GM21723 (cell line): Measurements from ENCODE around the gene PHF21A.
"Not testable (repeated sequence)": the region's sequence is repeated elsewhere in the genome, so short reads cannot be mapped to it uniquely, and the experiment has no call there.

Source experiments
- ATAC-seq: cut with Tn5 transposase; IDR thresholded peaks from one replicate; pipeline ENCODE4 v1.9.1; 2021; ENCODE audit warnings: mild to moderate bottlenecking, moderate library complexity; ENCODE audit not compliant: unreplicated experiment

PHF21A gene

GRCh38 chr11:45906965-45907611 lies 214.2 kb downstream of the PHF21A start, which contains the start of gene FREY1:
FREY1 (minus strand) TSS chr11:45907271; CDS start chr11:45907245, 26 bp downstream.
- no peak for ATAC-seq

DNA sequence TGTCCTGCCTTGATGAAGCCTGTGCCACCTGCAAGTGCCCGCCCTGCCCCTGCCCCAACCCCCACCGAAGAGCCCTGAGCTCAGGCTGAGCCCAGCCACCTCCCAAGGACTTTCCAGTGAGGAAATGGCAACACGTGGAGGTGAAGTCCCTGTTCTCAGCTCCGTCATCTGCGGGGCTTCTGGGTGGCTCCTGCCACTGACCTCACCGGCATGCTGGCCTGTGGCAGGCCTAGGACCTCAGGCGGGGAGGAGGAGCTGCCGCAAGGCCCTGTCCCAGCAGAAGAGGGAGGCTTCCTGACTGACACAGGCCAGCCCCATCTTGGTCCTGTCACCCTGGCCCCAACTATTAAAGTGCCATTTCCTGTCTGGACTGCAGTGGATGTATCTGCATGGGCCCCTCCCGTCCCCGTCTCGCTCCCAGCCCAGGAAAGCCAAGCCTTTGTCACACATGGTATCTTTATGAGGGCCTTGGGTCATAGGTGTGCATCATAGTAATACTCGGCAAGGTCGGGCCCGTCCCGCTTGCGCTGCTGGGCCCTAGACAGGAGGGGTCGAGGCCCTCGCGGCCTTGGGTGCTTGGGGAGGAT lies 215.1 kb downstream of the PHF21A start:
- ATAC-seq, result no peak

GRCh38 chr11:45905576-45905975 lies 215.7 kb downstream of the PHF21A start:
- ATAC-seq, result not testable (repeated sequence)

DNA sequence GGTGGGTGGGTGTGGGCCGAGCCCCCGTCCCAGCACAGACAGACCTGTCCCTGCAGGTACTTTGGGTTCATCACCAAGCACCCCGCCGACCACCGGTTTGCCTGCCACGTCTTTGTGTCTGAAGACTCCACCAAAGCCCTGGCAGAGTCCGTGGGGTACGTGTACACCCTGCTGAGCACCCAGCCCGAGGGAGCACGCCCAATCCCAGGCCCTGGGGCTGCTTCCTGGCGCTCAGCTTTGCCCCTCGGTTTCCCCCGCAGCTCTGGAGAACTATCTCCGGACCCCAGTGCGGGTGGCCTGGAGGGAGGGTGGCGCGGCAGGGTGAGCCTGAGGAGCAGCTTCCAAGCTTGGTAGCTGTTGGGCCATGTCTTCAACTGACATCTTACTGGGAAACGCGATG lies 216.2 kb downstream of the PHF21A start:
- no peak for ATAC-seq

- no peak for ATAC-seq
Measured at GRCh38 chr11:45904309-45904915, 216.8 kb downstream of the PHF21A start.

GRCh38 chr11:45902452-45903380 lies 218.5 kb downstream of the PHF21A start:
- ATAC-seq, result no peak

GRCh38 chr11:45901626-45902025 lies 219.6 kb downstream of the PHF21A start:
- ATAC-seq, result no peak

GRCh38 chr11:45900916-45901617 lies 220.2 kb downstream of the PHF21A start:
- no peak for ATAC-seq

DNA sequence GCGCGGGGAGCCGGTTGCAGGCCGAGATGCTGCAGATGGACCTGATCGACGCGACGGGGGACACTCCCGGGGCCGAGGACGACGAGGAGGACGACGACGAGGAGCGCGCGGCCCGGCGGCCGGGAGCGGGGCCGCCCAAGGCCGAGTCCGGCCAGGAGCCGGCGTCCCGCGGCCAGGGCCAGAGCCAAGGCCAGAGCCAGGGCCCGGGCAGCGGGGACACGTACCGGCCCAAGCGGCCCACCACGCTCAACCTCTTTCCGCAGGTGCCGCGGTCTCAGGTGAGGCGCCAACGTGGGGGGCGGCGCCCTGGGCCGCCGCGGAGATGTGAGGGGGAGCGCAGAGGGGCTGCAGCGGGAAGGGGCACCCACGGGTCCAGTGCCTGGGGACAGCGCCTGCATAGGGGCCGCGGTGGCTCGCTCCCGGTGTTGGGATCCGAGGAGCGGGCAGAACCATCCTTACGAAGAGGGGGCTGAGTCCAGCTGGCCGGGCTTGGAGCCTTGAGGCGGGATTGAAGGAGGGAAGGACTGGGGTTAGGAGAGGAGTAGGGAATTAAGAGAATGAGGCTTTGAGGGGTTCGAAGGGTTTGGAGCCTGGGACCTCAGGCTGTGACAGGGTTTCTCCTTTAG lies 221.0 kb downstream of the PHF21A start:
- ATAC-seq, result not testable (repeated sequence)

- peak; percentile 75 for ATAC-seq
Measured at GRCh38 chr11:45899448-45900174, 221.6 kb downstream of the PHF21A start.

- no peak for ATAC-seq
Measured at GRCh38 chr11:45899086-45899447, 222.2 kb downstream of the PHF21A start.

DNA sequence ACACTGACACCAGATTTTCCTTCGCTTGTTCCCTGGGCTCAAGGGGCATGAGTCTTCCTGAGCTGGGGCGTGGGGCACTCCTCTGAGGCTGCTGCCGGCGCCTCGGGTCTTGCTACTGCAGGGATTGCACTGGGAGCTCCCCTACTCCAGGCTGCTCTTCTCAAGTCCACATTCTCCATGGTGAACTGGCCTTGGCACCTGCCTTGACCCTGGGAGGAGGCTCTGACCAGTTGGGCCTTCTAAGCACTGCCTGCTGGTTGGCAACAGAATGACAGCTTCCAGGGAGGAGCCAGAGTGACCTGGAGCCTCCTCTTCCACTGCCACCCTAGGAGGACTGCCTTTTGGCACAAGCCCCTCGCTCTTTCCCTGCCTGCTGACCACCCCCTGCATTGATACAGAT lies 223.7 kb downstream of the PHF21A start:
- no peak for ATAC-seq

GRCh38 chr11:45896422-45896984 lies 224.8 kb downstream of the PHF21A start:
- ATAC-seq, result no peak

DNA sequence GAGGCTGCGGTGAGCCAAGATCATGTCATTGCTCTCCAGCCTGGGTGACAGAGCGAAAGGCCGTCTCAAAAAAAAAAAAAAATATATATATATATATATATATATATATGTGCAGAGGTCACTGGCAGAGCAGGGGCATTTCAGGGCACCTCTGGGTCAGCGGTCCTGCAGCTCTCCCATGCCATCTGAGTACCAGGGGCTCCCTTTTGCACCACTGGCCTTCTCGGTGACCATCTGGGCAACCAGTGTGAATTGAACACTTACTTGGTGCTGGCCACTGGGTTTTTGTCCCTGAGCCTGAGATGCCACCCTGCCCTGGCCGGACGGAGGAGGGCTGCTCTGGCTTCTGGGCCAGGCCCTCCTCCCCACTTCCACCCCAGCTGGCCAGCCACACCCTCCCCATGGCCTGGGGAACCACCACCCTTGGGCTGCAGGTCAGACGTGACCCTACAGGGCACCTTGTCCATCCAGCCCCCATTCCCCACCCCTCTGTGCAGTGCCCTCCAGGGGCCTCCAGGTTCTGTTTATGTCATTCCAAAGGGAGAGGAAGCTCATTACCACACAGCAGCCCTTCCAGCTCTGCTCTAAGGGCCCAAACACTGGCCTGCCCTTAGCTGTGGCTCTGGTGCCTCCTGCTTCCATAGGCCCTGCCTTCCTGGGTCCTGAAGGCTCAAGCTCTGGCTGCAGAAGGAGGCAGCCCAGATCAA lies 225.5 kb downstream of the PHF21A start:
- ATAC-seq, result no peak

DNA sequence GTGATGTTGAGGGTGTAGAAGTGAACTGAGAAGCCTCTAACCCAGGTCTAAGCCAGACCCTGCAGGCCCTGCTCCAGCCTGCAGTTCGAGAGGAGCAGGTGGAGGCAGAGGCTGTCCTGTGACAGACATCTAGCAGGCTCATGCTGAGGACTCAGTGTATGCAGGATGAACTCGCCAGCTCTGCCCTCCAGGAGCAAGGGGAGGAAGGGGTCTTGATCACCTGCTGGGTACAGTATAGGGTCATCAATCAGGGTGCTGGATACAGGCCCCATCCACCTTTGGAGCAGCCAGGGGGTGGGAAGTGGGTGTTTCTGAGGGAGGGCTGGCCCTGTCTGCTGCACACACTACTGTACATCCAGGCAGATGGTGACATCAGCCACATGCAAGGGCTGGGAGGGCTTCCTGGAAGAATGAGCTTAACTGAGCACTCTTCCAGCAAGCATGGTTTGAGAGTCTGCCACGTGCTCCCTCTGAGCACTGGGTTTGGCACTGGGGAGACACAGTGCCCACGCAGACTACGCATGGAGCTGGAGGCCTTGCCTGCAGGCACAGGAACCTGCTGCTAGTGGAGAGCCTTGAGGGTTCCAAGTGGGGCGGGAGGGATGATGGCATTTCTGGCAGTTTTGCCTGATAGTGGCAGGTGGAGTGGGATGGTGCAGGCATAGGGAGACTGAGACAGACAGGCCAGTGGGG lies 226.6 kb downstream of the PHF21A start:
- ATAC-seq, result no peak

GRCh38 chr11:45892856-45893255 lies 228.4 kb downstream of the PHF21A start:
- ATAC-seq, result no peak

DNA sequence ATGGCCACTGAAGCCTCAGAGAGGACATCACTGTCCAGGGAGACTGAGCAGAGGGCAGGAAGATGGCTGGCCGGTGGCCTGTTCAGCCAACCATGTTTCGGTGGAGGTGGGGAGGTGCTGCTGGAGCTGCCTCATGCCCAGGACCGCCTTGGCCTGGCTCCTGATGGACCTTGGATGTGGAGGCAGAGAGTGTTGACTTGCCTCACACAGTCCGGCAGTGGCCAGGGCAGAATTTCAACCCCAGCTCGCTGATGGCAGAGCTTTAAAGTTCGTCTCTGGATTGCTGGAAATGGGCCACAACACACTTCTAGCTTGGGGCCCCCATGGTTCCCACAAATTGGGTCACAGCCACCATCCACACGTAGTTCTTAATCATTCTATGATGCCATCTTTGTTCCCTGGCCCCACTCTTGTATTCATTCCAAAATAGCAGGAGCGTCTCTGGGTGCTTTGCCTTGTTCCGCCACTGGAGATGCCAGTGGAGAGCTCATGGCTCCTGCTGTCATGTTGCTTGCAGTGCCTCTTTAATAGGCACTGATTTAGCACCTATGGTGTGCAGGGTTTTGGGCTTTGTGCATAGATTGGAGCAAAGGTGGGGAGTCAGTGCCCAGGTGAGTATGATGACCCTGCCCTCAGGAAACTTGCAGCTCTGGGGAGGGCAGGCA lies 230.2 kb downstream of the PHF21A start:
- no peak for ATAC-seq

- no peak for ATAC-seq
Measured at GRCh38 chr11:45889966-45890365, 231.3 kb downstream of the PHF21A start.
